Cardiac fibroblast (primary cell): ENCODE data around the gene ALOX5.
A peak's percentile ranks its signal among the peaks of the same experiment; 100 is the strongest.

Experiments
- DNase-seq, 2 donors: peaks; one replicate each; pipeline versions ENCODE4 v3.0.0 to v3.0.0-alpha.2; 2010; ENCODE audit warnings: low read depth in 2 of 2
- H3K4me3 ChIP-seq, 2 donors: replicated peaks in 1 of 2; 1 replicate in 1 of 2; 2 replicates in 1 of 2; pipeline ENCODE4 v1.5.1; 2011; ENCODE audit warnings: low read depth in 2 of 2, low read length in 2 of 2, mild to moderate bottlenecking in 2 of 2, moderate library complexity in 1 of 2
- CTCF ChIP-seq: IDR thresholded peaks from one replicate; pipeline ENCODE4 v1.5.1; 2011; ENCODE audit warnings: low read depth, mild to moderate bottlenecking, low read length, inconsistent platforms

Gene ALOX5

GRCh38 chr10:45372251-45372951, 1.6 kb upstream of the ALOX5 start:
- H3K4me3 ChIP-seq = no peak overlapping the region
- TF ChIP-seq CTCF = no peak
- no peak for DNase-seq

- DNase-seq = no peak
- no peak for TF ChIP-seq CTCF
- no peak overlapping the region for H3K4me3 ChIP-seq
Observed at GRCh38 chr10:45373003-45373575, 927 bp upstream of the ALOX5 start.

GRCh38 chr10:45374350-45375052, 485 bp downstream of the ALOX5 start:
- H3K4me3 ChIP-seq = peak overlapping the region in 1 of 2 donors; percentile 24
- TF ChIP-seq CTCF = no peak
- no peak for DNase-seq

- no peak for TF ChIP-seq CTCF
- DNase-seq = no peak
- H3K4me3 ChIP-seq = no peak overlapping the region
Observed at GRCh38 chr10:45375101-45375500, 1.1 kb downstream of the ALOX5 start.

- H3K4me3 ChIP-seq = no peak overlapping the region
- DNase-seq = no peak
- no peak for TF ChIP-seq CTCF
Observed at GRCh38 chr10:45375716-45376231, 1.8 kb downstream of the ALOX5 start.

- TF ChIP-seq CTCF = no peak
- no peak overlapping the region for H3K4me3 ChIP-seq
- no peak for DNase-seq
Observed at GRCh38 chr10:45376371-45376801, 2.4 kb downstream of the ALOX5 start.
